Endothelial cell of umbilical vein (primary cell): ENCODE results near the gene TIGD1. TPM values are rescaled to one million over a fixed set of nuclear protein-coding genes. Genes with fewer than 3 reads are reported as not detected.

Source experiments
- BruUV-seq: library from RNA; stranded (reverse); fragments of 400-500 nt; replicated peaks from 2 replicates; lab custom pipeline; 2021; lab: Mats Ljungman, UMichigan
- CTCF ChIA-PET: fragments of 300-600, 350-600 bp; sonication (Branson Sonifier 250); formaldehyde crosslinking; loops from one replicate; lab custom pipeline; 2021; ENCODE audit warnings: antibody characterized with exemption, inconsistent platforms; lab: Charles Lee
- POLR2A ChIA-PET: fragments of 300-600, 350-600 bp; sonication (Branson Sonifier 250); formaldehyde crosslinking; loops from one replicate; lab custom pipeline; 2021; ENCODE audit warnings: antibody characterized with exemption, inconsistent platforms; lab: Charles Lee
- DNase-seq: peaks from one replicate; pipeline ENCODE4 v3.0.0-alpha.2; 2011; ENCODE audit warnings: low read depth, low spot score
- FAIRE-seq: peaks from 2 replicates; lab custom pipeline; 2011; peaks lifted over from hg19 to GRCh38; lab: Jason Lieb, UNC
- H2AFZ ChIP-seq: 2 replicates; pipeline ENCODE4 v1.6.0; 2012; ENCODE audit warnings: low read depth, low read length, control low read depth, inconsistent platforms
- H3K27ac ChIP-seq: 2 replicates; pipeline ENCODE4 v1.5.1; 2011; ENCODE audit warnings: low read depth, mild to moderate bottlenecking, control low read depth, low read length, moderate library complexity; ENCODE audit not compliant: insufficient read depth
- H3K27me3 ChIP-seq, 2 experiments: 2 replicates each; pipeline versions ENCODE4 v1.6.0 to v1.6.1; 2011; ENCODE audit warnings: low read length in 2 of 2, mixed read lengths in 1 of 2; ENCODE audit not compliant: control insufficient read depth in 2 of 2, insufficient read depth in 2 of 2
- H3K36me3 ChIP-seq, 2 experiments: 2 replicates in 1 of 2; 3 replicates in 1 of 2; pipeline ENCODE4 v1.5.1; 2011; ENCODE audit warnings: low read length in 2 of 2, mild to moderate bottlenecking in 1 of 2, moderate library complexity in 1 of 2; ENCODE audit not compliant: control insufficient read depth in 2 of 2, insufficient read depth in 2 of 2; ENCODE audit errors: extremely low read depth in 1 of 2
- H3K4me1 ChIP-seq: 3 replicates; pipeline ENCODE4 v1.5.1; 2011; ENCODE audit warnings: mild to moderate bottlenecking, low read length; ENCODE audit not compliant: control insufficient read depth, insufficient read depth; ENCODE audit errors: extremely low read depth
- H3K4me2 ChIP-seq: 2 replicates; pipeline ENCODE4 v1.6.1; 2011; ENCODE audit warnings: low read length, control low read depth, mixed read lengths; ENCODE audit not compliant: insufficient read depth
- H3K4me3 ChIP-seq, 3 experiments: fragments of 200-600 bp in 1 of 3; sonication (generic), shearing (Covaris generic) in 1 of 3; replicated peaks in 1 of 3; 2 replicates each; pipeline ENCODE4 v1.5.1; 2011 to 2016; ENCODE audit warnings: control low read depth in 3 of 3, low read length in 3 of 3, mild to moderate bottlenecking in 2 of 3, inconsistent platforms in 1 of 3, low read depth in 1 of 3, moderate library complexity in 1 of 3; ENCODE audit not compliant: insufficient read depth in 1 of 3
- H3K79me2 ChIP-seq: 2 replicates; pipeline ENCODE4 v1.6.0; 2012; ENCODE audit warnings: low read length, inconsistent platforms; ENCODE audit not compliant: control insufficient read depth, insufficient read depth
- H3K9ac ChIP-seq: replicated peaks from 2 replicates; pipeline ENCODE3; 2011; ENCODE audit warnings: low read length, control low read depth; ENCODE audit not compliant: insufficient read depth; ENCODE audit errors: extremely low read depth
- H3K9me1 ChIP-seq: replicated peaks from 3 replicates; pipeline ENCODE4 v1.6.0; 2011; ENCODE audit warnings: mild to moderate bottlenecking, low read length; ENCODE audit not compliant: control insufficient read depth, insufficient read depth; ENCODE audit errors: extremely low read depth
- H3K9me3 ChIP-seq: replicated peaks from 2 replicates; pipeline ENCODE4 v1.5.1; 2012; ENCODE audit warnings: low read length, inconsistent platforms; ENCODE audit not compliant: control insufficient read depth, insufficient read depth
- H4K20me1 ChIP-seq: replicated peaks from 2 replicates; pipeline ENCODE3; 2011; ENCODE audit warnings: mild to moderate bottlenecking, low read length; ENCODE audit not compliant: control insufficient read depth, insufficient read depth; ENCODE audit errors: extremely low read depth
- CTCF ChIP-seq, 2 donors: IDR thresholded peaks; 1 replicate in 1 of 2; 2 replicates in 1 of 2; pipeline ENCODE4 v1.5.1; 2011; ENCODE audit warnings: low read length in 2 of 2, mild to moderate bottlenecking in 2 of 2, moderate library complexity in 2 of 2, control low read depth in 1 of 2, inconsistent platforms in 1 of 2, low read depth in 1 of 2; ENCODE audit not compliant: insufficient read depth in 1 of 2; ENCODE audit errors: extremely low read depth in 1 of 2
- EZH2 ChIP-seq: IDR thresholded peaks from 2 replicates; pipeline ENCODE4 v1.6.1; 2012; ENCODE audit warnings: borderline replicate concordance, low read depth, mild to moderate bottlenecking, moderate library complexity, low read length, inconsistent platforms; ENCODE audit not compliant: severe bottlenecking
- FOS ChIP-seq: IDR thresholded peaks from 2 replicates; pipeline ENCODE4 v1.6.1; 2011; ENCODE audit warnings: mild to moderate bottlenecking, low read length, moderate library complexity, borderline replicate concordance; ENCODE audit not compliant: insufficient read depth
- GATA2 ChIP-seq: IDR thresholded peaks from 2 replicates; pipeline ENCODE4 v1.7.0; 2011; ENCODE audit warnings: low read depth, mild to moderate bottlenecking, moderate library complexity, mixed read lengths, low read length; ENCODE audit not compliant: insufficient read length, insufficient read depth
- JUN ChIP-seq: IDR thresholded peaks from 2 replicates; pipeline ENCODE4 v1.6.1; 2011; ENCODE audit warnings: borderline replicate concordance, low read depth; ENCODE audit not compliant: insufficient read length, insufficient read depth
- MYC ChIP-seq: IDR thresholded peaks from one replicate; pipeline ENCODE4 v1.6.1; 2011; ENCODE audit warnings: mild to moderate bottlenecking, low read depth, low read length
- POLR2A ChIP-seq: IDR thresholded peaks from 2 replicates; pipeline ENCODE4 v1.6.1; 2012; ENCODE audit warnings: low read depth, mild to moderate bottlenecking, control low read depth, low read length
- POLR2AphosphoS5 ChIP-seq: IDR thresholded peaks from 2 replicates; pipeline ENCODE4 v1.6.1; 2012; ENCODE audit warnings: low read depth, mild to moderate bottlenecking, control low read depth, low read length, moderate library complexity; ENCODE audit not compliant: insufficient read depth
- dilution Hi-C: fragments of 300-500 bp; cut with MboI; formaldehyde crosslinking; loops from one replicate; pipeline ENCODE4 v1.15.0; 2019; ENCODE audit warnings: low sequenced_read_pairs; ENCODE audit not compliant: extremely low pct_ligation_motif_present
- intact Hi-C: fragments of 100-400 bp; cut with micrococcal nuclease; formaldehyde crosslinking; loops from one replicate; pipeline ENCODE4 v1.10.0; 2022
- polyA plus RNA-seq, 4 experiments: library from polyadenylated mRNA; depleted of rRNA in 3 of 4; stranded (reverse) in 3 of 4; unstranded in 1 of 4; fragments of >200 nt; gene quantifications; 2 replicates each; pipeline versions ENCODE4 v1.2.1 to v1.2.3, GENCODE V29; 2011 to 2012; ENCODE audit warnings: missing spikeins in 1 of 4
- total RNA-seq: library from RNA; stranded (reverse); gene quantifications from 2 replicates; pipeline ENCODE4 v1.2.3, GENCODE V29; 2021
- TF ChIP-seq, protein P1 (sequence below): IDR thresholded peaks from 2 replicates; pipeline ENCODE4 v1.6.1; 2011; ENCODE audit not compliant: insufficient read depth, insufficient read length

Gene TIGD1
- total and polyA plus RNA-seq, 2 donors (not counting 3 experiments of a cell fraction or from before 2014, with no cell fraction given) = 1.6 to 3.3 TPM

DNA sequence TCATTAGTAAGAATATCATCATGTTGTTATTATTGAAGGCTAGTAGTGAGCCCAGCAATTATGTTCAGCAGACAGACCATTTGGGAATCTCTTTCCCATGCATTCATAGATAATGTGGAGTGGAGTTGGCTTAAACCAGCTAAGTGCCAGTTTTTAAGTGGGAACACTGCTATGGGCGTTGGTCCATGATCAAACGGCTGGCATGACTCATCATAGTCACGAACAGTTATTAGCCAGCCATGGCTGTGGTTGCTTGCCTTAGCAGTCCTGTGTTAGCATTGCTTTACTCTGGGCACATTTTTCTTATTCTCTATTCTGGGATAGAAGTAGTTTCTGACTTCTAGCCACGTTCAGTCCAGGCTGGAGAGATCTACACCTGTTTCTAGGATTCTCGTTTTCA, 17.8 kb upstream of the TIGD1 start:
- TF ChIP-seq GATA2 (no peak), CTCF (IDR thresholded peaks at IDR 0.05; ENCODE audit: extremely low read depth in 1 of 2, insufficient read depth in 1 of 2, low read depth in 1 of 2, low read length in 2 of 2) (no peak), FOS (peak; percentile 35)
- Histone ChIP-seq H4K20me1 (no peaks in the 10 kb centered on the region), H3K4me3 (no peak overlapping the region), H3K27me3 (no peaks in the 10 kb centered on the region), H3K9me3 (no peaks in the 10 kb centered on the region), H3K4me2 (no peak overlapping the region), H2AFZ (no peak overlapping the region), H3K79me2 (no peaks in the 10 kb centered on the region), H3K9ac (no peak overlapping the region), H3K4me1 (no peaks in the 10 kb centered on the region), H3K9me1 (no peaks in the 10 kb centered on the region), H3K36me3 (peaks cover 27 to 45% of the 10 kb centered on the region in 2 experiments), H3K27ac (no peak overlapping the region)
- no peak for FAIRE-seq
- DNase-seq = no peak
- CTCF ChIA-PET = interaction anchor here (0.9 to 2.1 kb wide), 4 partner anchors 9 to 18 kb away, joined by 3 to 6 read pairs (median 4); partner anchors contain the start of genes EIF4E2 and TIGD1
- dilution Hi-C loops (no loop called here), intact Hi-C loops (no loop called here)
- no TSS peak for BruUV-seq
- POLR2A ChIA-PET = no interaction called here

GRCh38 chr2:232567721-232568120, 17.4 kb upstream of the TIGD1 start:
- H2AFZ ChIP-seq = no peak overlapping the region
- DNase-seq = no peak
- H3K27me3 ChIP-seq = no peaks in the 10 kb centered on the region
- intact Hi-C loops = no loop called here
- no peak overlapping the region for H3K9ac ChIP-seq
- no peaks in the 10 kb centered on the region for H4K20me1 ChIP-seq
- H3K36me3 ChIP-seq = peaks cover 25 to 45% of the 10 kb centered on the region in 2 experiments
- BruUV-seq = no TSS peak
- H3K4me3 ChIP-seq = no peak overlapping the region
- H3K9me1 ChIP-seq = no peaks in the 10 kb centered on the region
- POLR2A ChIA-PET = interaction anchor here (0.6 kb wide), 1 partner anchor 125 kb away, joined by 3 read pairs; no protein-coding TSS in a partner anchor
- H3K4me1 ChIP-seq = no peaks in the 10 kb centered on the region
- H3K27ac ChIP-seq = no peak overlapping the region
- H3K79me2 ChIP-seq = no peaks in the 10 kb centered on the region
- H3K9me3 ChIP-seq = no peaks in the 10 kb centered on the region
- no peak for FAIRE-seq
- CTCF ChIA-PET = interaction anchor here (0.9 to 2.1 kb wide), 4 partner anchors 10 to 17 kb away, joined by 3 to 6 read pairs (median 4); partner anchors contain the start of genes EIF4E2 and TIGD1
- dilution Hi-C loops = no loop called here
- TF ChIP-seq FOS (no peak), EZH2 (no peak), CTCF (IDR thresholded peaks at IDR 0.05; ENCODE audit: extremely low read depth in 1 of 2, insufficient read depth in 1 of 2, low read depth in 1 of 2, low read length in 2 of 2) (no peak), JUN (no peak), POLR2A (no peak), GATA2 (no peak), MYC (no peak), POLR2AphosphoS5 (no peak)
- TF ChIP-seq, protein P1, sequence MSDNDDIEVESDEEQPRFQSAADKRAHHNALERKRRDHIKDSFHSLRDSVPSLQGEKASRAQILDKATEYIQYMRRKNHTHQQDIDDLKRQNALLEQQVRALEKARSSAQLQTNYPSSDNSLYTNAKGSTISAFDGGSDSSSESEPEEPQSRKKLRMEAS = no peak
- H3K4me2 ChIP-seq = no peak overlapping the region
